GM21737 (cell line): ENCODE results near the gene ADGRG7.

Experiments
- ATAC-seq: cut with Tn5 transposase; IDR thresholded peaks from one replicate; pipeline ENCODE4 v1.9.1; 2021; ENCODE audit warnings: mild to moderate bottlenecking, moderate library complexity; ENCODE audit not compliant: unreplicated experiment

The ADGRG7 gene

DNA sequence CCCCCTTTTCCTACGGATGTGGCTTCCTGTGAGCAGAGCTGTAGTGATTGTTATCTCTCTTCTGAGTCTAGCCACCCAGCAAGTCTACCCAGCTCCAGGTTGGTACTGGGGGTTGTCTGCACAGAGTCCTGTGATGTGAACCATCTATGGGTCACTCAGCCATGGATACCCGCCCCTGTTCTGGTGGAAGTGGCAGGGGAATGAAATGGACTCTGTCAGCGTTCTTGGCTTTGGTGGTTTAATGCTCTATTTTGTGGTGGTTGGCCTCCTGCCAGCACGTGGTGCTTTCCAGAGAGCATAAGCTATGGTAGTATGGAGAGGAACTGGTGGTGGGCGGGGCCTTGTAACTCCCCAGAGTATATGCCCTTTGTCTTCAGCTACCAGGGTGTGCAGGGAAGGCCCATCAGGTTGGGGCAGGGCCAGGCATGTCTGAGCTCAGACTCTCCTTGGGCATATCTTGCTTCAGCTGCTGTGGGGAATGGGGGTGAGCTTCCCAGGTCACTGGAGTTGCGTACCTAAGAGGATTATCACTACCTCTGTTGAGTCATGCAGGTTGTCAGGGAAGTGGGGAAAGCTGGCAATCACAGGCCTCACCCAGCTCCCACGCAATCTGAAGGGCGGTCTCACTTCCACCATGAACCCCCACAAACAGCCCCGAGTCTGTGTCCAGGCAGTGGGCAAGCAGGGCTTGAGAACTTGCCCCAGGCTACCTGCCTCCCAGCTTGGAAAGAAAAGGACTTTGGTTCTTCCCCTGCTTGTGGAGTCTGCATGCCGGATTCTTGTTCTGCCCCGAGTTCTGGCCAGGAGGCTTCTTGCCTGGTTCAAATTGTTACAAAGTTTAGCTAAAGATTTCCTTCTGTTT is 9.0 kb upstream of the ADGRG7 start:
- no peak for ATAC-seq

DNA sequence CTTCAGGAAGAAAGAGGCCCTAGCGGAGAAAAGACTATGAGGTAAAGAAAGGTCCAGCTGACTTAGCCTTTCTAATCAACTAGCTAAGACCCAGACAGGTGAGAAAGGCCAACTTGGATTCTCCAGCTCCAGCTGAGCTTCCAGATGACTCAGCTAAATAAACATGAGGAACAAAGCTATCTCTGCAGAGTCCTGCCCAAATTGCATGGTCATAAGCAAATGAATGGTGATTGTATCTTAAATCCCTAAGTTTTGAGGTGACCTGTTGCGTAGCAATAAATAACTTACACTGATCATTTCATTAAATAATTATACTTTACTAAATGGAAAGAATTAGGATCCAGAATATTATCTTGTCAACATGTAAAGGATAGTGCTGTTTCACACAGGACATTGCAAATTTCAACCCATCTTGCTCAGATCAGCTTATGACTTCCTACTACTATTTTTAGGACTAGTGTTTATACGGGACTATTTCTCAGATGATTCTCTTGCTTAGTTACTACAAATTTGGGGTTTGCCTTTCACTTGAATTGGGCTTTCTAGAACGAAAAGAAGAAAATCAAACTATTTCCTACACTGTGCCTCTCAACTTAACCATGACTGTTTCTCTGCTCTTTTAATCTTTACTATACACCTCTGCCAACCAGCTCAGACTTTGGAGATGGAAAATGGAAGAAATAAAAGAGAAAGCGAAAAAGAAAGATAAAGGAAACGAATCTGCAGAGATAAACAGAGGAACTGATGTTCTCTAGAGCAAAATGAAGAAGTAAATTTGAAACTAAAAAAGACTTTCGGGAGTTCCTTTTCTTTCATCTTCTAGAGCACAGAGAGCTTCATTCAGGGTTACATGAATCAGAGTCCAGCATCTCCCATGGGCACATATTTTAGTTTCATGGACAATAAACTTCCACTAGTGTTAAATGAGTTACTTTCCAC is 6.6 kb upstream of the ADGRG7 start:
- peak; percentile 31 for ATAC-seq

DNA sequence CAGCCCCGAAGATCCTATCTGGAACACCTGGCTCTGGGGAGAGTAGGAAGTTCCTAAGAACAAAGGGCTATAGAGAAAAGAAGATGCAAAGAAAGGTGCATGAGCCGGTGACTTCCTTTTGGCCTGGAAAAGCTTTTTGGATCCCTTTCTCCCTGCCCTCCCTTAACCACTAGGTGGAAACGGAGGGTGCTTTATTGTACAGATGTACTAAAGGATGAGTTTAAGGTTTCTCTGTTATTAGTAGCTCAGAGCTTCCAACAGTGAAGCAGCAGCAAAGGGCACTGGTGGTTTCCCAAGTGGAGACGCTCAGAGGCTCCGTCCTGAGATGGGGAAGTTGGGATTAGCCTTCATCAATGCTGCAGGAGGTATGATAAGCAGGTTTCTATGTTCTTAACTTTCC is 5.9 kb upstream of the ADGRG7 start:
- ATAC-seq = peak; percentile 46

DNA sequence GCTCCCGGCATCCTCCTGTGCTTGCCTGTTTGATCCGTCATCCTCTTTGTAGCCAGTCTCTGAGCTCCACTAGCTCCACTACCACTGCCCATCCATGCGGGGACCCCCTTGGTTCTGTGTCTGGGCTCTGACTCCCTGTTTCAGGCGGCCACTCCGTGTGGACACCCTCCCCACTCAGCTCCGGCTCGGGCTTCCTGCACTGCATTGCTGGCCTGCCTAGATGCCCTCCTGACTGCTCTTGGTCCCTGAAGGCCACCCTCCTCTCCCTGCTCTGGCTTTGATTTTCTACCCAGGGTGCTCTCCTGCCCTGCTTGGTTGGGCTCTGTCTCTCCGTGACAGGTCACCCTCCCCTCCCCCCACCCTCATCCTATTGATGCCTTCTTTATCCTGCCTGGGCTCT is 4.0 kb upstream of the ADGRG7 start:
- no peak for ATAC-seq

DNA sequence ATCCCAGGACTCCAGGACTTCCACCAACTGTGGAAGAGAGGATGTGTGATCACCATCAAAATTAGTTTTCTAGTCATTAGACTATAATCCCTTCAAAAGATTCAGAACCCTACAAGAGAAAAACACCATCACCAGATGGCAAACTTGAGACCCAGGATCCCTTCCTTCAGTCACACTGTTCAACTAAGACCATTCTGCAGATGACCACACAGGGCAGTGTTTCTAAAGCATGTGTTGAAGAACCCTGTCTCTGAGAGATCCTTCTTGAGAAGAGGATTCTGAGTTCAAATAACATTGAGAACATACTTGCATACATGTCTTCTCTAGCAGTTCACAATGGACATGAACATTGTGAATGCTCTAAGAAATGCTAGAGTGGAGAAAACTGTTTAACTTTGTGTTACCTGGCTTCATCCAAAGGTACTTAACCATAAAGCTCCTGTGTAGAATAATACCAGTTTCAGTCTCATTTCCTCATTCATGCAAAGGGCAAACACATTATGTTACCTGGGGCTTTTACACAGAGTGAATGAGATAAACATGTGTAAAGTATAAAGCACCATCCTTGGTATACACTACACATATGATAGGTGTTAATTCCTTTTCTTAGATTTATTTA is 2.4 kb upstream of the ADGRG7 start:
- ATAC-seq = peak; percentile 74

DNA sequence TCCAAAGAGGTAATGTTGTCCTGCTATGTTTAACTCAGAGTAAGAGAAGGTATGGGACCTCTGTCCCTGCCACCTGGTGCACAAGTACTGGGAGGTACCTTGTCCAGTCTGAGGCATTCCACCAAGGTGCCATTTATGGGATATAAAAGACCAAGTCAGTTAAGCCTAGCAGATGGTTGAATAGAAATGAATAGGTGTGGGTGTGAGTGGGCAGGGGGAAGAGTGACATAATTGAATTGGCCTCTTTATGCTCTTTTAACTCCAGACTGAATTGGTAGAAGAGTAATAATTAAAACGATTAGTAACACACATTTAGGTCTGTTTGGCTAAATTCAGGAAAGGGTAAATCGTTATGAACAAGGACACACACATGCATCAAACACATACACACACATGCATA is 562 bp downstream of the ADGRG7 start:
- ATAC-seq = no peak

DNA sequence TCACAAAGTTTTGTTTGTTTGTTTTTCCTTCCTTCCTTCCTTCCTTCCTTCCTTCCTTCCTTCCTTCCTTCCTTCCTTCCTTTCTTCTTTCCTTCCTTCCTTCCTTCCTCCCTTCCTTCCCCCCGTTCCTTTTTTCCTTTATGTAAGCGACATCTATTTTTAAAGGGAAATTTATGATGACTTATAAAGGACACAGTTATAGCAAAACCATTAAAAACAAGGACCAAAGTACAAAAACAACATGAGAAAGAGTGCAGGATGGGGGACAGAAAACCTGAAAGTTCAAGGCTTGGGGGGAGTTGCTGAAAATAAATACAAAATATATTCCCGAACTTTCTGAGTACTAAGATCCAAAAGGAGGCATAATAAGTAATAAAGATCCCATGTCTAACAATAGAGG is 1.8 kb downstream of the ADGRG7 start:
- ATAC-seq = no peak

DNA sequence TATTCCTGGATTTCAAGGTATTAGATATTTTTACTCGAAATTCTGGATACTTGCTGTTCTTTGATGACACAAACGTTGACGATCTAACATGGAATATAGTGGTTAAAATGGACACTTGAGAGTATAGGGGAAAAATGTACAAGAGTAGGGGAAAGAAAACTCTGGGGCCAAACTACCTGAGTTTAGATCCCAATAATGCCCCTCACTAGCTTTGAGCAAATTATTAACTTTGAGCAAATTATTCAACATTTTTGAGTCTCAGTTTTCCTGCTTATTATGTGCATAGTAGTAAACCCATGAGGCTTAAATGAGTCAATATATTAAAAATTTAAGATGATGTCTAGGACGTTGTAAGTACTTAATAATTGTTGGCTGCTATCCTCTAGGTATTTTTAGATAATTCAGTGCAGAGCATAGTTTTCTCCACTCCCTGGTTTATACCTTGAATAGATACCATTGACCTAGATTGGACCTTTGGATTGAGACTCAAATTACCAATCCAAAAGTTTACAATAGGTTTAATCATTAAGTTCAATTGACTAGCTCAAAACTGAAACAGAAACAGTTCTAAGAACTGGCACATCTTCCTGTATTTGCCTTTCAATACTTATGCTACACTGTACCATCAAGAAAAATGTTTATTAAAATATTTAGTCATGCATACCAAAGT is 4.5 kb downstream of the ADGRG7 start:
- ATAC-seq = peak; percentile 67

DNA sequence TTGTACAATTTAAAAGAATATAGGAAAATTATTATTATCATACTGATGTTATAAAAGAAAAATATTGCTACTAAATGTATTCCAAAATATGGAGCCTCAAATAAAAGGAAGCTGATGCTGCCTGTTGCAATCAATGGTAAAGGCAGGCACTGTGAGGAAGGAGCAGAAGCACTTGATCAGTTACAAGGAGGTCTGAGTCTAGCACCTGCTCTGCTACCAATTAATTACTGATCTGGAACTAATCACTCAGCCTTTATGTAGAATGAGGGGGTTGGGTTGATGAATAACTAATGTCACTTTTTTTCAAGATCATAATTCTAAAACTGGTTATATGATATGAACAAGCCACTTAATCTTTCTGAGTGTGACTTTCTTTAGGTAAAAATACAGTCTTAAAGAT is 5.5 kb downstream of the ADGRG7 start:
- no peak for ATAC-seq

DNA sequence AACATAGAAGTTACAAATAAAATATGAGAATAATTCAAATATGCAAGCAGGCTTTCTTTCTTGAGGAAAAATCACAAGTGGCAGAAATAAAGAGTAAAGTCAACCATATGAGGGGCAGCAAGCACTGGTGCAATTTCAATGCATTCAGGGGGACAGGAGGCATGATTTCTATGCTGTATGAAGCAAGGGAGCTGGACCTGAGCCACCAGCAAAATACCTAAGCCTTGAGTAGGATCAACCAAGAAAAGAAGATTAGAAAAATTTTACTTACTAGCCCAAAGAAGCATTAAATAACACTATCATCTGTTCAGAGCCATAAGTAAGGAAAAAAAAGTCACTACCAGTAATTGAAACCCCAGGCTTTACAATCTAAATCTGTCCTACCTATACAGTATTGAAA is 6.3 kb downstream of the ADGRG7 start:
- no peak for ATAC-seq

DNA sequence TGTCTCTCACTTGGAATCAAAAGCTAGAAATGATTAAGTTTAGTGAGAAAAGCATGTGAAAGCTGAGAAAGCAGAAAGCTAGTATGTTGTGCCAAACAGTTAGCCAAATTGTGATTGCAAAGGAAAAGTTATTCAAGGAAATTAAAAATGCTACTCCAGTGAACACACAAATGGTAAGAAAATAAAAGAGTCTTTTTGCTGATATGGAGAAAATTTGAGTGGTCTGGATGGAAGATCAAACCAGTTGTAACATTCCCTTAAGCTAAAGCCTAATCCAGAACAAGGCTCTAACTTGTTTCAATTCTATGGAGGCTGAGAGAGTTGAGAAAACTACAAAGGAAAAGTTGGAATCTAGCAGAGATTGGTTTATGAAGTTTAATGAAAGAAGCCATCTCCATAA is 11.8 kb downstream of the ADGRG7 start:
- no peak for ATAC-seq

DNA sequence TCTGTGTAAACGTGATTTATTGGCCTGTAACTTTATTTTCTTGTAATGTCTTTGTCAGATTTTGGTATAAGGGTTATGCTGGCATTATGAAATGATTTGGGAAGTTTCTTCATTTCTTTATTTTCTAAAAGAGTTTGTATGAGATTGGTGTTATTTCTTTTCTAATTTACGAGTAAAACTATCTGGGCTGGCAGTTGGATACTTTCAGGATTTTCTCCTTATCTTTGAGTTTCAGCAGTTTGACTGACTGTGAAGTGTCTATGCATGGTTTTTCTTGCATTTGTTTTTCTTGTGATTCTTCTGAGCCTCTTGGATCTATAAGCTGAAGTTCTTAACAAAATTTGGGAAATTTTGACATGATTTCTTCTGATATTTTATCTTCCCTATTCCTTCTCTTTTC is 18.1 kb downstream of the ADGRG7 start:
- no peak for ATAC-seq

DNA sequence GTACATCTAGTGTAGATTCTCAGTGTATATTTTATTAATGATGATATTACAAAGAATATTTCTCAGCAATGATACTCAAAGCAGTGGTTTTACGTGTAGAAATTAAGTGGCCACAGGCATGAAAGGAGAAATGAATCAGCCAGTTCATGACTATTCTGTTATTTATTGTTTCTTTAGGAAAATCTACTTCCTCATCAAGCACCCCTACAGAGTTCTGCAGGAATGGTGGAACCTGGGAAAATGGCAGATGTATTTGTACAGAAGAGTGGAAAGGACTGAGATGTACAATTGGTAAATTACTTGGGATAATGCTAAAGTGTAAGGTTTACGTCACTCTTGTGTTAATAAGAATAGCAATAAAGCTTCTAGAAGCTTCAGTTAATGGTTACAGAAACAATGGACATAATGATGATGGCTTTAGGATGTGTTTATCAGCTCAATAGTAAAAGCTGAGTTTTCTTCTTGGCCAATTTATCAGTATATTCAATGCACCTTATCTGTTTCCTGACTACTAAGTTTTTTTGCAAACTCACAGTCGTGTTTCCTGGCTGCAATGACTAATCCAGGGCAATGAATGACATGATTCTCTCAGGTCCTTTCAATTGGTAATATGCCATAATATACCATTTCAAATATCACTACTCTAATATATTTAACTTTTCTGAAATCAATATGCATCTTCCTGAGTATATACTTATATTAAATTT is 20.2 kb downstream of the ADGRG7 start:
- no peak for ATAC-seq

DNA sequence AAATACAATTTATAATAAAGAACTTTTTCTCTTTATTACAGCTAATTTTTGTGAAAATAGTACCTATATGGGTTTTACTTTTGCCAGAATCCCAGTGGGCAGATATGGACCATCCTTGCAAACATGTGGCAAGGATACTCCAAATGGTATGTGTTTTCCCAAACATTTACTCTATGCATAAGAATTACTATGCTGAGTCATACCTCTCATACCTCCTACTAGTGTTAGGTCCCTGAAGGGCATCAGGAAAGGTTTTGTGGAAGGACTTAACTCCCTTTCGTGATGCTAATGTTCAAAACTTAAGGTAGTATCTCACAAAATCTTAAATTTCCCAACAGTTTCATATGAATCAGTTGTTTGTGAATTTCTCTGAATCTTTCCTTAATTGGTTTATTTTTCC is 21.3 kb downstream of the ADGRG7 start:
- no peak for ATAC-seq

DNA sequence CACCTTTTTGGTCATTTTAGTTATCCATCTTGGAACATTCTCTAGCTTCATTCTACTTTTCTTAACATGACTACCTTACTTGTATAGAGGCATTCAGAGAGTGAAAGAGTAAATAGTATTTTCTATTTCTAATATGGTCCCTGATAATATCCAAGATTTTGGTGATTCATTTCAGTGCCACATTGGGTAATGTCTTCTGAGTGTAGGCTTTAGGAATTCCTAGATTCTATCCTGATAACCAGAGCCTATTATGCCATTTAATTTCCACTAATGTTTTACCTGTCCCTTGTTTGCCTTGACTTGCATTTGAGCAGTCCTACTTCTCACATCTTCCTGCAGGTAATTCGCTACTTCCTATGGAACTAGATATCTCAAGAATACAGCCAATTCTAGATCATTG is 21.8 kb downstream of the ADGRG7 start:
- no peak for ATAC-seq

DNA sequence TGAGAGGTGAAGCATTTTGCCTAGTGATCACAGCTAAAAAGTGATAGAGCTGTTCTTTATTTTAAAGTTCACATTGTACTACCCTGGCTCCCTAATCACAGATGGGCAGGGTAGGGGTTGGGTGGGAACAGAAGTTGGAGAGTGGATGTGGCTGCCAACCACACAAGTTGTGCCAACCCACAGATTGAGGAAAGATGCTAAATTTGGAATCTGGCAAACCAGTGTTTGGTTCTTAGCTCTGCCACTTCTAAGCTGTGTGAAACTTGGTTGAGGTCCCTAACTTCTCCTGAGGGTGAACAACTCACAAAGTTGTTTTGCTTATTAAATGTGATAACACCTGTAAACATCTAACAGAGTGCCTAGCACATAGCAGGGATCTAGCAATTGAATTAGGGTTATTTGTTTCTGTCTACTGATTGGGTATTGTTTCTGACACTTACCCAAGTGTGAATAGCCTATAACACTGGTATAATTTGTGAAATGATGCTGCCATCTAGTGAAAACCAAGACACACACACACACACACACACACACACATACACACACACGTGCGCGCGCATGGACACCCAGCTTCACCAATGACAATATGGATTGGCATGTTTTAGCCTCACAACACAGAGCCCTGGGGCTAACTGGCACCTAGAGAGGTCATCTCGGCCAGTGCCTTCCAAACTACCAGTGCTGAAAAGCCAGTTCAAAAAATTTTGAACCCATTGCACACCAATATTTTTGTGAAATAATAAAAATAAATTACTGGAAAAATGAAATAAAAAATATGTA is 25.3 kb downstream of the ADGRG7 start:
- no peak for ATAC-seq

DNA sequence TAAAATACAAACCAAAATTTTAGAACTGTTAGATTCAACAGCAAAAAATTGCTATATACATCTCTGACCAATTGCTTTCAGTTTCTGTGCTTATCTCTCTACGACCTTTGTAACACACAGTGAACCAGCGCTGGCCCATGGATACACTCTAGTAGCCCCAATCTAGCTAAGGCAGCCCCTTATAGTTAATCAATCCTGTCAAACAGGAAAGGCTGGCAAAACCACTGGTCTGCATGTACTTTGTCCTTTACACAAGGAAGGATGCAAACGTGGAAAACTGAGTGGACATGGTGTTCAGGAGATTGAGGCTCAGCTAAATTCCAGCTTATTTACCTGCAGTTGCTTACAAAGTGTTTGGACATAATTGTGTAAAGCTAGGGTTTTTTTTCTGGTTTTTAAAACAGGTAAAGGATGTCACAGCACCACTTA is 25.9 kb downstream of the ADGRG7 start:
- no peak for ATAC-seq

DNA sequence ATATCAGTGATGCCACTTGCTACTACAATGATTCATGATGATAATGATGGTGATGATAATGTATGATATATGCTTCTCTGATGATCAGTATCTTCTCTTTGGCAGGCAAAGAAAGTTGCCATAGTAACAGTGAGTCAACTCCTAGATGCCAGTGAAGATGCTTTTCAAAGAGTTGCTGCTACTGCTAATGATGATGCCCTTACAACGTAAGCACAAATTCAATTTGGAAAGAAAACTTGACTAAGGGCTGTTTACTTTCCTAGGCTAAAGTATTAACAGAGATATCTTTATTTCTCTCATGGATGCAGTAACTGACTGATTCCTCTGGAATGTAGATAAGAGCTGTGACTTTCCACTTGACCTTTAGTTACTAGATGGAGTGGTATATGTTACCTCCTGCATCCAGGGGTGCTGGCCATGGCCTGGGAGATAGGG is 27.8 kb downstream of the ADGRG7 start:
- no peak for ATAC-seq

DNA sequence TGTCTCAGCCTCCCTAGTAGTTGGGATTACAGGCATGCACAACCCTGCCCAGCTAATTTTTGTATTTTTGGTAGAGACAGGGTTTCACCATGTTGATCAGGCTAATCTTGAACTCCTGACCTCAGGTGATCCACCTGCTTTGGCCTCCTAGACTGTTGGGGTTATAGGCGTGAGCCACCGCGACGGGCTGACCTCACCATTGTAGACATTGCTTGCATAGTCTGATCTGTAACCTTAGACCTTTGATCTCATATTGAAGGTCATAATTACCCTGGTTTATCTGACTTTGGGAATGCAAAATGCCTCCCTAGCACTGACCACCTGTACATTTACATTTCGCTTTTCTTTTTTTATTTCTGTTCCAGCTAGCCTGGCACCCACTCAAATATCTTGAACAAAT is 31.2 kb downstream of the ADGRG7 start:
- ATAC-seq = no peak
